LNCAP (cell line): ENCODE measurements around the gene CHMP1A.

Source experiments
- CTCF ChIP-seq: fragments of 450-650 bp; IDR thresholded peaks from 2 replicates; pipeline ENCODE4 v1.5.1; 2017; ENCODE audit warnings: mild to moderate bottlenecking

CHMP1A gene

DNA sequence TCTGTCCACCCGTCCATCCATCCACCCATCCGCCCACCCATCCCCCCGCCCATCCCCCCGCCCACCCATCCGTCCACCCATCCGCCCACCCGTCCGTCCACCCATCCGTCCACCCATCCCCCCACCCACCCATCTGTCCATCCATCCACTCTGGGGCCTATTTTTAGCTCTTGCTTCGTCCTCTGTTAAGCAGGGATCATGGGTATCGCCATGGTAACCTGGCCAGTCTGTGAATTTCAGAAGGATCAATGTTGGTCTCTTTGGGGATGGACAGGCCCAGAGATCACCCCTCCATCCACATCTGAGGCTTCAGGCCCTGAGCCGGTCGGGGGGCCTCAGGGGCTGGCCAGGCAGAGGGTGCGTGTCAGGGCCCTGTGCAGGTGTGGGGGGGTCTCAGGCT lies 59.3 kb downstream of the CHMP1A start:
- TF ChIP-seq CTCF: no peak

GRCh38 chr16:89596957-89597649 lies 60.4 kb downstream of the CHMP1A start:
- TF ChIP-seq CTCF: no peak

DNA sequence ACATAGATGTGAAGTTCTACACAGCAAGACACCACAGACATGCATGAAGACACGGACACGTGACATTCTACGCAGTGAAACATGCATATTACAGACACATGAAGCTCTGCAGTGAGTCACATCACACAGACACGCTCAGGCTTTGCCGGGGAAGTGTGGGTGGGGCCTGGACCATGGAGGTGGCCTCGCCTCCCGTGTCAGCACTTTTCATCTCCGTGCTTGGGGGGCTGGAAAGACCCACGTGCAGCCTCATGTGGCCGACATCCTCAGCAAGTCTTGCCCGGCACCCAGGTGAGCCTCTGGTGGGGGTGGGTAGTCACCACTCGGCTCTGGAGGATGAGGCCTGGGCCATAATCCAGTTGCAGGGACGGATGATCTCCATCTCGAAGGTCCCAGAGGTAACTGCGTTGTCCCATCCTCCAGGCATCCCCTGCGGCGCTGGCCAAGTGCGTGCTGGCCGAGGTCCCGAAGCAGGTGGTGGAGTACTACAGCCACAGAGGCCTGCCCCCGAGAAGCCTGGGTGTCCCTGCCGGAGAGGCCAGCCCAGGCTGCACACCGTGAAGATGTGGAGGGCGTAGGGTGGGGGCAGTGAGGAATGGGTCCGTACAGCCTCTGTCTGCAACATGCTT lies 61.3 kb downstream of the CHMP1A start:
- TF ChIP-seq CTCF: no peak

GRCh38 chr16:89595330-89596060 lies 62.0 kb downstream of the CHMP1A start:
- TF ChIP-seq CTCF: no peak
